Middle frontal gyrus (tissue), 1 donor: ENCODE measurements around the gene GSTM4.
"Not testable (repeated sequence)": the region's sequence is repeated elsewhere in the genome, so short reads cannot be mapped to it uniquely, and the experiment has no call there.

ENCODE experiments used
- DNase-seq: peaks from one replicate; pipeline ENCODE4 v3.0.0-alpha.2; 2015; ENCODE audit warnings: low spot score; ENCODE audit errors: extremely low spot score

The GSTM4 gene

DNA sequence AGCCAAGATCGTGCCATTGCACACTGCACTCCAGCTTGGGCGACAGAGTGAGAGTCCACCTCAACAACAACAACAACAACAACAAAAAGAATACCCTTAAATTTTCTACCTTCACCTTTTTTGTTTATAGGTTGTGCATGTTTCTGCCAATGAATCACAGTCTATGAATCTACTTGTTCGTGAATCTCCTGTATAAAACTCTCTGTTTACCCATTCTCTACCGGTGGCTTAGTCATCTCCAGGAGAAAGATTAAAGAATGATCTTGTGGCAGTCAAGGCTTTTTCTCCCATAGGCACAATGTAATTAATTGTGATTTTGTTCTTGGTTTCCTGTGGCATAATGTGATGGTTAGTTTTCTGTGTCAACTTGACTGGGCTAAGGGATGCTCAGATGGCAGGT lies 42.0 kb downstream of the GSTM4 start:
- DNase-seq = not testable (repeated sequence)

DNA sequence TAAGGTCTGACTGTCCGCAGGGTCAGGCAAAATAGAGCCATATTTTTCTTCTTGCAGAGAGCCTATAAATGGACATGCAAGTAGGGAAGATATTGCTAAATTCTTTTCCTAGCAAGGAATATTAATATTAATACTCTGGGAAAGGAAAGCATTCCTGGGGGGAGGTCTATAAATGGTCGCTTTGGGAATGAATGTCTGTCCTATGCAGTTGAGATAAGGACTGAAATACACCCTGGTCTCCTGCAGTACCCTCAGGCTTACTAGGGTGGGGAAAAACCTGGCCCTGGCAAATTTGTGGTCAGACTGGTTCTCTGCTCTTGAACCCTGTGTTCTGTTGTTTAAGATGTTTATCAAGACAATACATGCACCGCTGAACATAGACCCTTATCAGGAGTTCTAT lies 47.0 kb downstream of the GSTM4 start:
- DNase-seq = not testable (repeated sequence)

DNA sequence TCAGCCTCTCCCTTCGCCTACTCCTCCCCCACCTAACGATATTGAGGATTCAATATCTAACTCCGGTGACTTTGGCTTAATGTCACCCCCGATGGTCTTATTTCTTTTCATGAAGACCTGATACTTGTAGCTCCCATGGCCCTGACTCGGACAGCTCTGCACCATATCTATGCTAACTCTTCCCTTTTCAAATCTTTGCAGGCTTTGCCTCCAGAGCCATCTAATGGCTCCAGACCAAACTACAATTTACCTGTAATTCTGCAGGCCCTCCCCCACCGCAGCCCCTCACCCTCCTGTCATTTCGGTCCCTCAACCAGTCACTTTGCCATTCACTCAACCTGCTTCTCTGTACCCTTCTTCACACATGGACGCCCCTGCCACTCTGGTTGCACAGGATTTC lies 48.3 kb downstream of the GSTM4 start:
- no peak for DNase-seq

DNA sequence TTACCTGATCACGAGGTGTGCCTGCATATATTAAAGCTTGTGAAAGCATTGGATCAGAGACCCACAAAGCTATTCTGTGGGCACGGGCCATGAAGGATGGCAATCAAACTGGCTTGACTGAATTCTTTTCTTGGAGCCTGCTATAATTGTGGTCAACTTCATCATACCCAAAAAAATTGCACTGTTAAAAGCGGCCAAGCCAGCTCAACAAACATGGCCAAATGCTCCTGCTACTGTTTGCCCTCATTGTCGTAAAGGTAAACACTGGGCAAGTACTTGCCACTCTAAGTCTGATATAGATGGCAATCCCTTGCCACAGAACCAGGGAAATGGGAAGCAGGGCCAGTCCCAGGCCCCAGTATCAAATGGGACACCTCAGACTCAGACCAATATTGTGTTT lies 49.5 kb downstream of the GSTM4 start:
- DNase-seq = no peak

DNA sequence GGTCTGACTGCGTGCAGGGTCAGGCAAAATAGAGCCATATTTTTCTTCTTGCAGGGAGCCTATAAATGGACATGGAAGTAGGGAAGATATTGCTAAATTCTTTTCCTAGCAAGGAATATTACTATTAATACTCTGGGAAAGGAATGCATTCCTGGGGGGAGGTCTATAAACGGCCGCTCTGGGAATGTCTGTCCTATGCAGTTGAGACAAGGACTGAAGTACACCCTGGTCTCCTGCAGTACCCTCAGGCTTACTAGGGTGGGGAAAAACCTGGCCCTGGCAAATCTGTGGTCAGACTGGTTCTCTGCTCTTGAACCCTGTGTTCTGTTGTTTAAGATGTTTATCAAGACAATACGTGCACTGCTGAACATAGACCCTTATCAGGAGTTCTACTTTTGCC lies 53.0 kb downstream of the GSTM4 start:
- not testable (repeated sequence) for DNase-seq

DNA sequence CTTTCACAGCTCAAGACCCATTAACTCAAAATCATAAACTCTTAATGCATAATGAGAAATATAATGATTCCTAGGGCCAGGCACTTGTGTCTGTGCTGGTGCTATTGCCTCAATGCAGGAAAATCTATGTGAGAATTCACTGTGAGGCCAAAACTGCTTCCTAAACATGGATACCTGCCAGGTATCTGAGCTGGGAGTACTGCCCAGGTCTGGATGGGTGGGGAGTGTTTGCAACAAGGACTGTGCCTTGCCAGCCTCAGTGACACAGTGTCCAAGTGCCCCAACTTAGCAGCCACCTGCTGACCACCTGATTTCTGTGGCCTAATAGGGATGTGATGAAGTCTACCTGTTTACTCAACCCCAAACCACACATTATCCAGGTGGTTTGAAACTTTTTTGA lies 53.9 kb downstream of the GSTM4 start:
- not testable (repeated sequence) for DNase-seq
